ENCODE data around the gene LAMP2.
"Not testable (repeated sequence)": the region's sequence is repeated elsewhere in the genome, so short reads cannot be mapped to it uniquely, and the experiment has no call there.

LAMP2 gene

DNA sequence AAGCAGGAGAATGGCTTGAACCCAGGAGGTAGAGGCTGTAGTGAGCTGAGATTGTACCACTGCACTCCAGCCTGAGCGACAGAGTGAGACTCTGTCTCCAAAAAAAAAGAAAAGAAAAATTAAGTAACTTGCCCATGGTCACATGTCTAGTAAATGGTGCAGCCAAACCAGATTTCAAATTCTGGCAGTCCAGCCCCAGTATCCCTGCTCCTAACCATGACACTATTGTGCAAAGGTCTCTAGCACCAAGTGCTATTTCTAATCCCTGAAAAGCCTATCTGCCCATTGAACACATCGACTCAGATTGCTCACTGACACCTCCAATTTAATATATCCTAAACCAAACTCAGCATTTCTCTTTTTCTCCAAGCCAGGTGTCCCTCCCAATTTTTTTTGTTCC, 7.6 kb upstream of the LAMP2 start:
- no peak for TF ChIP-seq EZH2phosphoT487 (IDR thresholded peaks at IDR 0.05; ENCODE audit: low read depth)
- TF ChIP-seq, protein P1, sequence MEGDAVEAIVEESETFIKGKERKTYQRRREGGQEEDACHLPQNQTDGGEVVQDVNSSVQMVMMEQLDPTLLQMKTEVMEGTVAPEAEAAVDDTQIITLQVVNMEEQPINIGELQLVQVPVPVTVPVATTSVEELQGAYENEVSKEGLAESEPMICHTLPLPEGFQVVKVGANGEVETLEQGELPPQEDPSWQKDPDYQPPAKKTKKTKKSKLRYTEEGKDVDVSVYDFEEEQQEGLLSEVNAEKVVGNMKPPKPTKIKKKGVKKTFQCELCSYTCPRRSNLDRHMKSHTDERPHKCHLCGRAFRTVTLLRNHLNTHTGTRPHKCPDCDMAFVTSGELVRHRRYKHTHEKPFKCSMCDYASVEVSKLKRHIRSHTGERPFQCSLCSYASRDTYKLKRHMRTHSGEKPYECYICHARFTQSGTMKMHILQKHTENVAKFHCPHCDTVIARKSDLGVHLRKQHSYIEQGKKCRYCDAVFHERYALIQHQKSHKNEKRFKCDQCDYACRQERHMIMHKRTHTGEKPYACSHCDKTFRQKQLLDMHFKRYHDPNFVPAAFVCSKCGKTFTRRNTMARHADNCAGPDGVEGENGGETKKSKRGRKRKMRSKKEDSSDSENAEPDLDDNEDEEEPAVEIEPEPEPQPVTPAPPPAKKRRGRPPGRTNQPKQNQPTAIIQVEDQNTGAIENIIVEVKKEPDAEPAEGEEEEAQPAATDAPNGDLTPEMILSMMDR (IDR thresholded peaks at IDR 0.05; ENCODE audit: low read depth, low read length): no peak
- no peak overlapping the region for H3K4me2 ChIP-seq (ENCODE audit: low read length)
- H4K20me1 ChIP-seq (ENCODE audit: insufficient read depth, low read length): no peaks in the 10 kb centered on the region
- no peak overlapping the region for H3K27ac ChIP-seq (ENCODE audit: low read length)
- H3K4me3 ChIP-seq (ENCODE audit: low read length): no peak overlapping the region
- no peaks in the 10 kb centered on the region for H3K36me3 ChIP-seq (replicated peaks; ENCODE audit: low read depth, low read length)
- no peaks in the 10 kb centered on the region for H3K4me1 ChIP-seq (ENCODE audit: low read length)
- no peaks in the 10 kb centered on the region for H3K79me2 ChIP-seq (ENCODE audit: low read length)
- no peaks in the 10 kb centered on the region for H3K27me3 ChIP-seq (ENCODE audit: low read depth, low read length)
- no peak overlapping the region for H2AFZ ChIP-seq (ENCODE audit: low read depth, low read length)
- no peaks in the 10 kb centered on the region for H3K9me3 ChIP-seq (ENCODE audit: insufficient read depth, low read length)
- H3K9ac ChIP-seq (ENCODE audit: low read length): no peak overlapping the region

DNA sequence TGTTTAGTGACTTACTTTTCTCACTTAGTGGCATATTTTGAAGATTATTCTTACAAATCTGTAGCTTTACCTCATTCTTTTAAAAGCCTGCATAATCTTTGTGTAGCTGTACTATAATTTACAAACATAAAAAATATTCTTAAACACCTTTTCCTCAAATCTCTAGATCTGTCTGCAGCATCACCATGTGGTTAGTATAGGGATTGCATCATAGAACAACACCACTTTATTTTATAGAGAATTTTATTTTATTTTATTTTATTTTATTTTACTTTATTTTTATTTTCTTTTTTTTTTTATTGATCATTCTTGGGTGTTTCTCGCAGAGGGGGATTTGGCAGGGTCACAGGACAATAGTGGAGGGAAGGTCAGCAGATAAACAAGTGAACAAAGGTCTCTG, 6.4 kb upstream of the LAMP2 start:
- H3K4me3 ChIP-seq (ENCODE audit: low read length); H3K27ac ChIP-seq (ENCODE audit: low read length); H3K9ac ChIP-seq (ENCODE audit: low read length); H3K9me3 ChIP-seq (ENCODE audit: insufficient read depth, low read length); H3K4me2 ChIP-seq (ENCODE audit: low read length); H3K27me3 ChIP-seq (ENCODE audit: low read depth, low read length); H4K20me1 ChIP-seq (ENCODE audit: insufficient read depth, low read length); H3K36me3 ChIP-seq (replicated peaks; ENCODE audit: low read depth, low read length); H2AFZ ChIP-seq (ENCODE audit: low read depth, low read length); H3K79me2 ChIP-seq (ENCODE audit: low read length); H3K4me1 ChIP-seq (ENCODE audit: low read length): not testable (repeated sequence)
- TF ChIP-seq, protein P1 (IDR thresholded peaks at IDR 0.05; ENCODE audit: low read depth, low read length): peak; percentile 41

DNA sequence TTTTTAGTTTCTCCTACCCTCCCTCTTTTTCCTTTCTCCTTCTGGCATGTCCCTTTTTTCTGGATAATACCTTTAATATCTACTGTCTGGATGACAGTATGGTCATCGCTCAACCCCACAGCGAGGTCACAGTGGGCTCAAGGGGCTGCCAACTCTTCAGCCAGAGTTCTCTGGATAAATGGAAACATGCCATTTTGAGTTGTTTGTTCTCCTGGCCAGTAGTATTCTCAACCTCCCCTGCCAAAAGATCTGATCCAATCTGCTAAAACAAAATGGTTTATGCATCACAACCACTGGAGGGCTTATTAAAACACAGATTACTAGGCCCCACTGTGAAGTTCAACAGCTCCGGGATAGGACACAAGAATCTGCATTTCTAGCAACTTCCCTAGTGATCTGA, 5.0 kb upstream of the LAMP2 start:
- H3K4me2 ChIP-seq (ENCODE audit: low read length): no peak overlapping the region
- no peaks in the 10 kb centered on the region for H3K36me3 ChIP-seq (replicated peaks; ENCODE audit: low read depth, low read length)
- no peak overlapping the region for H2AFZ ChIP-seq (ENCODE audit: low read depth, low read length)
- no peak overlapping the region for H3K4me3 ChIP-seq (ENCODE audit: low read length)
- H3K27me3 ChIP-seq (ENCODE audit: low read depth, low read length): no peaks in the 10 kb centered on the region
- TF ChIP-seq EZH2phosphoT487 (IDR thresholded peaks at IDR 0.05; ENCODE audit: low read depth): no peak
- TF ChIP-seq, protein P1 (IDR thresholded peaks at IDR 0.05; ENCODE audit: low read depth, low read length): no peak
- no peaks in the 10 kb centered on the region for H3K9me3 ChIP-seq (ENCODE audit: insufficient read depth, low read length)
- no peak overlapping the region for H3K9ac ChIP-seq (ENCODE audit: low read length)
- no peaks in the 10 kb centered on the region for H3K4me1 ChIP-seq (ENCODE audit: low read length)
- H4K20me1 ChIP-seq (ENCODE audit: insufficient read depth, low read length): no peaks in the 10 kb centered on the region
- H3K27ac ChIP-seq (ENCODE audit: low read length): no peak overlapping the region
- H3K79me2 ChIP-seq (ENCODE audit: low read length): peaks cover under 1% of the 10 kb centered on the region

DNA sequence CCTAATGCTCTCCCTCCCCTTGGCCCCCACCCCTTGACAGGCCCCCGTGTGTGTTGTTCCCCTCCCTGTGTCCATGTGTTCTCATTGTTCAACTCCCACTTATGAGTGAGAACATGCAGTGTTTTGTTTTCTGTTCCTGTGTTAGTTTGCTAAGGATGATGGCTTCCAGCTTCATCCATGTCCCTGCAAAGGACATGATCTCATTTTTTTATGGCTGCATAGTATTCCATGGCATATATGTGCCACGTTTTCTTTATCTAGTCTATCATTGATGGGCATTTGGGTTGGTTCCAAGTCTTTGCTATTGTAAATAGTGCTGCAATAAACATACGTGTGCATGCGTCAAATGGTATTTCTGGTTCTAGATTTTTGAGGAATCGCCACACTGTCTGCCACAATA, 561 bp upstream of the LAMP2 start:
- not testable (repeated sequence) for H3K9ac ChIP-seq (ENCODE audit: low read length); H3K4me1 ChIP-seq (ENCODE audit: low read length); H3K4me2 ChIP-seq (ENCODE audit: low read length); H3K9me3 ChIP-seq (ENCODE audit: insufficient read depth, low read length); H3K27me3 ChIP-seq (ENCODE audit: low read depth, low read length); H3K36me3 ChIP-seq (replicated peaks; ENCODE audit: low read depth, low read length); H3K27ac ChIP-seq (ENCODE audit: low read length); H2AFZ ChIP-seq (ENCODE audit: low read depth, low read length)
- Histone ChIP-seq H4K20me1 (ENCODE audit: insufficient read depth, low read length) (peaks cover 21% of the 10 kb centered on the region), H3K79me2 (ENCODE audit: low read length) (peaks cover 43% of the 10 kb centered on the region), H3K4me3 (ENCODE audit: low read length) (0 out of 2 replicates have a peak overlapping the region, but pooled peaks have one; percentile 99)

DNA sequence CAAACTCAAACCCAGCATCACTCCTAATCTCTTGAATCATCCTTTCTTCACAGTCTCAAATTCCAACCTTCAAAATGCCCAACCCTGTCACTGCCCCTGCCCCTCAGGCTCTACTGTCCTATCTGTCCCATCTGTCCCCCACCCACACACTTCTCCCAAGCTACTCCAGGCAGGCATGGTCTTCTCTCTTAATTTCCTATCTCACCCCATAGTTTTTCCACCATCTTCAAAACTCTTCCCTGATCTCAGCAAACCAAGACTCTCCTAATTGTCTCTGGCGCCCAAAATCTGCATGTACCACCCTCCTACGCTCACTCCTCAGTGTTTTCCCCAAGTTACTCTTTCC, 644 bp downstream of the LAMP2 start:
- peaks cover 55% of the 10 kb centered on the region for H3K79me2 ChIP-seq (ENCODE audit: low read length)
- peaks cover 33% of the 10 kb centered on the region for H4K20me1 ChIP-seq (ENCODE audit: insufficient read depth, low read length)
- no peak for TF ChIP-seq EZH2phosphoT487 (IDR thresholded peaks at IDR 0.05; ENCODE audit: low read depth)
- TF ChIP-seq, protein P1 (IDR thresholded peaks at IDR 0.05; ENCODE audit: low read depth, low read length): no peak
- no peaks in the 10 kb centered on the region for H3K36me3 ChIP-seq (replicated peaks; ENCODE audit: low read depth, low read length)
- H2AFZ ChIP-seq (ENCODE audit: low read depth, low read length): no peak overlapping the region
- H3K9ac ChIP-seq (ENCODE audit: low read length): peak overlapping the region; percentile 92
- peak overlapping the region; percentile 58 for H3K27ac ChIP-seq (ENCODE audit: low read length)
- no peaks in the 10 kb centered on the region for H3K27me3 ChIP-seq (ENCODE audit: low read depth, low read length)
- H3K4me2 ChIP-seq (ENCODE audit: low read length): peak overlapping the region; percentile 92
- peak overlapping the region; percentile 99 for H3K4me3 ChIP-seq (ENCODE audit: low read length)
- H3K4me1 ChIP-seq (ENCODE audit: low read length): peaks cover 3% of the 10 kb centered on the region; the same call in 1 of the 2 replicates
- no peaks in the 10 kb centered on the region for H3K9me3 ChIP-seq (ENCODE audit: insufficient read depth, low read length)

Data from OCI-LY3 (cell line).